Measurements from ENCODE around the gene TMEM237.

DNA sequence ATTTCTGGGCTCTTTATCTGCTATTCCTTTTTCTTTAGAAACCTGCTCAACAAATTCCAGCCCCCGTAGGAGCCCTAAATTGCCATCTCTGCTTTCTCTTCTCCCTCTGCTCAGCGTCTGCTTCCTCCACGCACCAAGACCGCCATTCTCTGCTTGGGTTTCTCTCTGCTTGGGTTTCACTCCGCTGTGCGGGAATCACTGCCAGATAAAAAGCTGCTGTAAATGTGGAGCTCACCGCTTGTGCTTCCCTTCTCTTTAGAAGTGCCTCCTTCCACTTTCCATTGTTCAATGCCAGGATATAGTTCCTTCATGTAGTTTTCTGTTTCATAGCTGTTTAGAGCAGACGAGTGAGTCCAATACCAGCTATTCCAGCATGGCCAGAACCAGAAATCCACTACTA lies 45.9 kb downstream of the TMEM237 start:
- TF ChIP-seq, protein P1, sequence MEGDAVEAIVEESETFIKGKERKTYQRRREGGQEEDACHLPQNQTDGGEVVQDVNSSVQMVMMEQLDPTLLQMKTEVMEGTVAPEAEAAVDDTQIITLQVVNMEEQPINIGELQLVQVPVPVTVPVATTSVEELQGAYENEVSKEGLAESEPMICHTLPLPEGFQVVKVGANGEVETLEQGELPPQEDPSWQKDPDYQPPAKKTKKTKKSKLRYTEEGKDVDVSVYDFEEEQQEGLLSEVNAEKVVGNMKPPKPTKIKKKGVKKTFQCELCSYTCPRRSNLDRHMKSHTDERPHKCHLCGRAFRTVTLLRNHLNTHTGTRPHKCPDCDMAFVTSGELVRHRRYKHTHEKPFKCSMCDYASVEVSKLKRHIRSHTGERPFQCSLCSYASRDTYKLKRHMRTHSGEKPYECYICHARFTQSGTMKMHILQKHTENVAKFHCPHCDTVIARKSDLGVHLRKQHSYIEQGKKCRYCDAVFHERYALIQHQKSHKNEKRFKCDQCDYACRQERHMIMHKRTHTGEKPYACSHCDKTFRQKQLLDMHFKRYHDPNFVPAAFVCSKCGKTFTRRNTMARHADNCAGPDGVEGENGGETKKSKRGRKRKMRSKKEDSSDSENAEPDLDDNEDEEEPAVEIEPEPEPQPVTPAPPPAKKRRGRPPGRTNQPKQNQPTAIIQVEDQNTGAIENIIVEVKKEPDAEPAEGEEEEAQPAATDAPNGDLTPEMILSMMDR (IDR thresholded peaks at IDR 0.05) = no peak
- TF ChIP-seq EZH2 (IDR thresholded peaks at IDR 0.05; ENCODE audit: borderline replicate concordance, insufficient read depth, low read depth, low read length, poor library complexity, severe bottlenecking) = no peak
